ENCODE data around the gene PIK3AP1. TPM values are rescaled to one million over a fixed set of nuclear protein-coding genes. Genes with fewer than 3 reads are reported as not detected.
A peak's percentile ranks its signal among the peaks of the same experiment; 100 is the strongest.

PIK3AP1 gene
- total and polyA plus RNA-seq, 2 of the 13 experiments (the other 11 are each of a cell fraction or from before 2014, with no cell fraction given), result 3.6 to 13.8 TPM

GRCh38 chr10:96673318-96674099, 46.8 kb downstream of the PIK3AP1 start (continued):
- TF ChIP-seq, protein P1, sequence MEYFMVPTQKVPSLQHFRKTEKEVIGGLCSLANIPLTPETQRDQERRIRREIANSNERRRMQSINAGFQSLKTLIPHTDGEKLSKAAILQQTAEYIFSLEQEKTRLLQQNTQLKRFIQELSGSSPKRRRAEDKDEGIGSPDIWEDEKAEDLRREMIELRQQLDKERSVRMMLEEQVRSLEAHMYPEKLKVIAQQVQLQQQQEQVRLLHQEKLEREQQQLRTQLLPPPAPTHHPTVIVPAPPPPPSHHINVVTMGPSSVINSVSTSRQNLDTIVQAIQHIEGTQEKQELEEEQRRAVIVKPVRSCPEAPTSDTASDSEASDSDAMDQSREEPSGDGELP (IDR thresholded peaks at IDR 0.05; ENCODE audit: borderline replicate concordance, low read depth), result peak; percentile 92
- TF ChIP-seq YY1 (IDR thresholded peaks at IDR 0.05; ENCODE audit: insufficient read depth, insufficient replicate concordance, low read depth, low read length) (no peak), MEF2D (CRISPR knock-in tag; IDR thresholded peaks at IDR 0.05) (peak; percentile 80; the same call in 1 of the 2 replicates), PRMT3 (CRISPR knock-in tag; IDR thresholded peaks at IDR 0.05; ENCODE audit: borderline replicate concordance, low read depth) (no peak), RNF2 (conservative IDR thresholded peaks at IDR 0.05; ENCODE audit: low read depth) (no peak), ZNF335 (CRISPR knock-in tag; IDR thresholded peaks at IDR 0.05) (no peak), ZNF207 (IDR thresholded peaks at IDR 0.05; ENCODE audit: borderline replicate concordance) (no peak), ZNF546 (CRISPR knock-in tag; conservative IDR thresholded peaks at IDR 0.05) (no peak), NFYC (CRISPR knock-in tag; IDR thresholded peaks at IDR 0.05) (no peak), NCOR1 (IDR thresholded peaks at IDR 0.05; ENCODE audit: borderline replicate concordance, low read length) (peak; percentile 74; the same call in 1 of the 2 replicates), HIVEP1 (CRISPR knock-in tag; IDR thresholded peaks at IDR 0.05) (no peak), SP5 (CRISPR knock-in tag; IDR thresholded peaks at IDR 0.05; ENCODE audit: borderline replicate concordance, low read depth) (no peak), BRD4 (CRISPR knock-in tag; IDR thresholded peaks at IDR 0.05) (peak; percentile 54; the same call in 1 of the 2 replicates), ZNF772 (CRISPR knock-in tag; IDR thresholded peaks at IDR 0.05) (no peak), FOSL2 (CRISPR knock-in tag; IDR thresholded peaks at IDR 0.05) (peak; percentile 44; the same call in 1 of the 2 replicates), ZNF30 (CRISPR knock-in tag; IDR thresholded peaks at IDR 0.05) (no peak), KLF6 (CRISPR knock-in tag; IDR thresholded peaks at IDR 0.05) (no peak), NFIB (CRISPR knock-in tag; IDR thresholded peaks at IDR 0.05; ENCODE audit: borderline replicate concordance) (no peak), KLF15 (CRISPR knock-in tag; IDR thresholded peaks at IDR 0.05; ENCODE audit: borderline replicate concordance) (no peak), ZBTB7A (CRISPR knock-in tag; IDR thresholded peaks at IDR 0.05) (no peak), MED1 (CRISPR knock-in tag; IDR thresholded peaks at IDR 0.05) (peak; percentile 78), TGIF2 (CRISPR knock-in tag; IDR thresholded peaks at IDR 0.05) (no peak)
- TF ChIP-seq, protein P2, sequence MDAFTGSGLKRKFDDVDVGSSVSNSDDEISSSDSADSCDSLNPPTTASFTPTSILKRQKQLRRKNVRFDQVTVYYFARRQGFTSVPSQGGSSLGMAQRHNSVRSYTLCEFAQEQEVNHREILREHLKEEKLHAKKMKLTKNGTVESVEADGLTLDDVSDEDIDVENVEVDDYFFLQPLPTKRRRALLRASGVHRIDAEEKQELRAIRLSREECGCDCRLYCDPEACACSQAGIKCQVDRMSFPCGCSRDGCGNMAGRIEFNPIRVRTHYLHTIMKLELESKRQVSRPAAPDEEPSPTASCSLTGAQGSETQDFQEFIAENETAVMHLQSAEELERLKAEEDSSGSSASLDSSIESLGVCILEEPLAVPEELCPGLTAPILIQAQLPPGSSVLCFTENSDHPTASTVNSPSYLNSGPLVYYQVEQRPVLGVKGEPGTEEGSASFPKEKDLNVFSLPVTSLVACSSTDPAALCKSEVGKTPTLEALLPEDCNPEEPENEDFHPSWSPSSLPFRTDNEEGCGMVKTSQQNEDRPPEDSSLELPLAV (CRISPR knock-in tag; conservative IDR thresholded peaks at IDR 0.05; ENCODE audit: low read depth), result no peak
- TF ChIP-seq, protein P3, sequence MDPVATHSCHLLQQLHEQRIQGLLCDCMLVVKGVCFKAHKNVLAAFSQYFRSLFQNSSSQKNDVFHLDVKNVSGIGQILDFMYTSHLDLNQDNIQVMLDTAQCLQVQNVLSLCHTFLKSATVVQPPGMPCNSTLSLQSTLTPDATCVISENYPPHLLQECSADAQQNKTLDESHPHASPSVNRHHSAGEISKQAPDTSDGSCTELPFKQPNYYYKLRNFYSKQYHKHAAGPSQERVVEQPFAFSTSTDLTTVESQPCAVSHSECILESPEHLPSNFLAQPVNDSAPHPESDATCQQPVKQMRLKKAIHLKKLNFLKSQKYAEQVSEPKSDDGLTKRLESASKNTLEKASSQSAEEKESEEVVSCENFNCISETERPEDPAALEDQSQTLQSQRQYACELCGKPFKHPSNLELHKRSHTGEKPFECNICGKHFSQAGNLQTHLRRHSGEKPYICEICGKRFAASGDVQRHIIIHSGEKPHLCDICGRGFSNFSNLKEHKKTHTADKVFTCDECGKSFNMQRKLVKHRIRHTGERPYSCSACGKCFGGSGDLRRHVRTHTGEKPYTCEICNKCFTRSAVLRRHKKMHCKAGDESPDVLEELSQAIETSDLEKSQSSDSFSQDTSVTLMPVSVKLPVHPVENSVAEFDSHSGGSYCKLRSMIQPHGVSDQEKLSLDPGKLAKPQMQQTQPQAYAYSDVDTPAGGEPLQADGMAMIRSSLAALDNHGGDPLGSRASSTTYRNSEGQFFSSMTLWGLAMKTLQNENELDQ (CRISPR knock-in tag; IDR thresholded peaks at IDR 0.05; ENCODE audit: borderline replicate concordance), result no peak
- TF ChIP-seq, protein P4, sequence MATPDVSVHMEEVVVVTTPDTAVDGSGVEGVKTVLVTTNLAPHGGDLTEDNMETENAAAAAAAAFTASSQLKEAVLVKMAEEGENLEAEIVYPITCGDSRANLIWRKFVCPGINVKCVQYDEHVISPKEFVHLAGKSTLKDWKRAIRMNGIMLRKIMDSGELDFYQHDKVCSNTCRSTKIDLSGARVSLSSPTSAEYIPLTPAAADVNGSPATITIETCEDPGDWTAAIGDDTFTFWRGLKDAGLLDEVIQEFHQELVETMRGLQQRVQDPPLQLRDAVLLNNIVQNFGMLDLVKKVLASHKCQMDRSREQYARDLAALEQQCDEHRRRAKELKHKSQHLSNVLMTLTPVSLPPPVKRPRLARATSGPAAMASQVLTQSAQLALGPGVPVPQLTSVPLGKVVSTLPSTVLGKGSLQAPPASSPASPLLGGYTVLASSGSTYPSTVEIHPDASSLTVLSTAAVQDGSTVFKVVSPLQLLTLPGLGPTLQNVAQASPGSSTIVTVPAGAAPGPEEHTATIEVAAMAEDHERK (CRISPR knock-in tag; IDR thresholded peaks at IDR 0.05; ENCODE audit: low read depth), result no peak
